Lower lobe of right lung (tissue), 2 donors: ENCODE results near the gene ITGAE. TPM values are rescaled to one million over a fixed set of nuclear protein-coding genes. Genes with fewer than 3 reads are reported as not detected.
A peak's percentile ranks its signal among the peaks of the same experiment; 100 is the strongest.
"Not testable (repeated sequence)": the region's sequence is repeated elsewhere in the genome, so short reads cannot be mapped to it uniquely, and the experiment has no call there.

Experiments
- ATAC-seq, 2 donors: fragments of 200-7000 bp; cut with Tn5 transposase; one replicate each; pipeline ENCODE4 v1.9.1; 2020 to 2022; ENCODE audit warnings: mild to moderate bottlenecking in 2 of 2, moderate library complexity in 2 of 2
- DNase-seq: peaks from one replicate; pipeline ENCODE4 v3.0.0-alpha.2; 2020
- H3K27ac ChIP-seq: fragments of 200-600 bp; one replicate; pipeline ENCODE4 v1.8.0; 2022
- H3K27me3 ChIP-seq: fragments of 200-600 bp; one replicate; pipeline ENCODE4 v1.8.0; 2022; ENCODE audit warnings: low read depth
- H3K36me3 ChIP-seq: fragments of 200-600 bp; one replicate; pipeline ENCODE4 v1.8.0; 2022; ENCODE audit warnings: mild to moderate bottlenecking
- H3K4me1 ChIP-seq: fragments of 200-600 bp; one replicate; pipeline ENCODE4 v1.8.0; 2022
- H3K4me3 ChIP-seq: fragments of 200-600 bp; one replicate; pipeline ENCODE4 v1.8.0; 2022; ENCODE audit warnings: mild to moderate bottlenecking
- H3K9me3 ChIP-seq: fragments of 200-600 bp; one replicate; pipeline ENCODE4 v1.8.0; 2022
- intact Hi-C: fragments of 100-400 bp; cut with DNase I; formaldehyde crosslinking; loops from one replicate; pipeline ENCODE4 v1.11.0; 2022
- total RNA-seq: library from RNA; stranded (reverse); fragmentation: NEBNext Ultra II Directional; extraction: Animal tissue kit (Norgen Biotek cat#: 25700); gene quantifications from one replicate; pipeline ENCODE4 v1.2.1, GENCODE V29; 2021
- TF ChIP-seq, protein P1 (sequence below): fragments of 200-600 bp; IDR thresholded peaks from one replicate; pipeline ENCODE4 v1.8.0; 2022; ENCODE audit warnings: antibody characterized with exemption, mild to moderate bottlenecking
- donor health status: DM: no; HTN: yes; CAD: no; lungs with severe emphysema.

The ITGAE gene
- total RNA-seq, 1 donor from 2014 or later = 35.4 TPM

- Histone ChIP-seq H3K36me3 (no peaks in the 10 kb centered on the region), H3K4me1 (peaks cover 20% of the 10 kb centered on the region), H3K27ac (no peak overlapping the region), H3K27me3 (no peaks in the 10 kb centered on the region), H3K9me3 (no peaks in the 10 kb centered on the region), H3K4me3 (no peak overlapping the region)
- DNase-seq (no peak), ATAC-seq (no peak)
- TF ChIP-seq, protein P1, sequence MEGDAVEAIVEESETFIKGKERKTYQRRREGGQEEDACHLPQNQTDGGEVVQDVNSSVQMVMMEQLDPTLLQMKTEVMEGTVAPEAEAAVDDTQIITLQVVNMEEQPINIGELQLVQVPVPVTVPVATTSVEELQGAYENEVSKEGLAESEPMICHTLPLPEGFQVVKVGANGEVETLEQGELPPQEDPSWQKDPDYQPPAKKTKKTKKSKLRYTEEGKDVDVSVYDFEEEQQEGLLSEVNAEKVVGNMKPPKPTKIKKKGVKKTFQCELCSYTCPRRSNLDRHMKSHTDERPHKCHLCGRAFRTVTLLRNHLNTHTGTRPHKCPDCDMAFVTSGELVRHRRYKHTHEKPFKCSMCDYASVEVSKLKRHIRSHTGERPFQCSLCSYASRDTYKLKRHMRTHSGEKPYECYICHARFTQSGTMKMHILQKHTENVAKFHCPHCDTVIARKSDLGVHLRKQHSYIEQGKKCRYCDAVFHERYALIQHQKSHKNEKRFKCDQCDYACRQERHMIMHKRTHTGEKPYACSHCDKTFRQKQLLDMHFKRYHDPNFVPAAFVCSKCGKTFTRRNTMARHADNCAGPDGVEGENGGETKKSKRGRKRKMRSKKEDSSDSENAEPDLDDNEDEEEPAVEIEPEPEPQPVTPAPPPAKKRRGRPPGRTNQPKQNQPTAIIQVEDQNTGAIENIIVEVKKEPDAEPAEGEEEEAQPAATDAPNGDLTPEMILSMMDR = no peak
- intact Hi-C loops = no loop called here
Observed at GRCh38 chr17:3796822-3797170, 4.2 kb downstream of the ITGAE start.

DNA sequence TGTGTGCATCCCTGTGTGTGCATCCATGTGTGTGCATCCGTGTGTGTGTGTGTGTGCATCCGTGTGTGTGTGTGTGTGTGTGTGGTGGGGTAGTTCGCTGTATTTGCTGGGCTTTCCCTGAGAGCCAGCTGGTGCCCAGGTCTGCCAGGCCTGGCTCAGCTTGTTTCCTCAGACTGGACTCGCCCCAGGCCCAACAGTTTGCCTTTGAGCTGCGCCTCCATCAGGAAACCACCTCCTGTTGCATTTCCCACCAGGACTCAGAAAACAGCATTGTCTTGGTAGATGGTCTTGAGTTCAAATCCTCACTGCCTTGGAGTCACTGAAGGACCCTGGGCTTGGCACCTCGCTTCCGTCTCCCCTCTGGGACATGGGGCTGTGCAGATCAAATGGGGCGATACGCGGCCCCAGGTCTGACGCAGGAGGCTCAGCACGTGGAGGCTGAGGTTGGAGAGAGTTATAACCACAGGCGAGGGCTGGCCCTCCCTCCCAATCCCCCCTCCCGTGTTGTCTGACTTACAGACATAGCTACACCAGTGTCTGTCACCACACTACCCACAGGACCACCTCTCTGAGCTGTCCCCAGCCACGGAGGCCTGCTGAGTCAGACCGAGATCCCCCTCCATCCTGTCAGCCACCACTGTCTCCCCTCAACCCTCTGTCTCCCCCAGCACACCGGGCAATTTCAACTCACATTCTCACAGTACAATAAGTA lies 4.7 kb downstream of the ITGAE start:
- Histone ChIP-seq H3K27me3 (no peaks in the 10 kb centered on the region), H3K4me1 (peaks cover 19% of the 10 kb centered on the region), H3K27ac (no peak overlapping the region), H3K9me3 (no peaks in the 10 kb centered on the region), H3K36me3 (no peaks in the 10 kb centered on the region), H3K4me3 (no peak overlapping the region)
- no peak for DNase-seq
- TF ChIP-seq, protein P1 = no peak
- peak; percentile 45 to 65 for ATAC-seq
- intact Hi-C loops = no loop called here

- intact Hi-C loops = no loop called here
- Histone ChIP-seq H3K27ac (peak overlapping the region; percentile 6), H3K4me3 (no peak overlapping the region), H3K27me3 (no peaks in the 10 kb centered on the region), H3K36me3 (no peaks in the 10 kb centered on the region), H3K4me1 (peaks cover 13% of the 10 kb centered on the region), H3K9me3 (no peaks in the 10 kb centered on the region)
- TF ChIP-seq, protein P1 = no peak
- DNase-seq (no peak), ATAC-seq (no peak)
Observed at GRCh38 chr17:3795390-3796102, 5.4 kb downstream of the ITGAE start.

DNA sequence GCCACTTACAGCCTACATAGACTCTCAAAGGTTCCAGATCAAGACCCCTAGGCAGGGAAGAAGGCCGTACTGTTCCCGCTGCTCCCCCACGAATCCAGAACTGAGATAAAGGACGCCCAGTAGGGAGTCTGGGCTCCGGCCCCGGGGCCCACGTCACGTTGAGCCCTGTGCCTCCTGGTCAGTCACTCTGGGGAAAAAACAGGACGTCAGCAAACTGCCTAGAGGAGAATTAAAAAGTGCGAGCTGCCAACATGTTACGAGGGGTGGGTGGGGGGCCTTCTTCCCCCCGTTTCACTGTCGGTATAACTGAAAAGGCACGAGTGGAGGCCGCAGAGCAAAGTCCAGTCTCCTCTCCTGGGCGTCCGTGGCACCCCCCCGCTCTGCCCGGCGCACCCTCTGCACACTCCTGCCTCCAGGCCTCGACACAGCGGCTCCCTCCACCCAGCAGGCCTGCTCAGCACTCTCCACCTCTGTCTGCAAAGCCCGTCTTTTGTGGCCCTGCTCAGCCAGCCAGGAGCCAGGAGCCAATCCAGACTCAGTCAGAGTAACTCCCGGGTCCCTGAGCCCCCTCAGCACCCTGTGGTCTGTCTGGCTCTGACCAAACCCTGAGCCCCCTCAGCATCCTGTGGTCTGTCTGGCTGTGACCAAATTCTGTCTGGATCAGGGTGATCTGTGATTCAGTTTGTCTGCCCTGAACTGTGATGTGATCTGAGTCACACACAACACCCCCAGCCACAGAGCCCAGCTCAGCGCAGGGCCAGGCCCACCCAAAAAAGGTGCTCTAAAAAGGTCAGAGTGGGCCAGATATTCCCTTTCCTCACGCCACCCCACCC lies 6.2 kb downstream of the ITGAE start:
- Histone ChIP-seq H3K27me3 (no peaks in the 10 kb centered on the region), H3K27ac (peak overlapping the region; percentile 6), H3K36me3 (no peaks in the 10 kb centered on the region), H3K9me3 (no peaks in the 10 kb centered on the region), H3K4me3 (no peak overlapping the region), H3K4me1 (peaks cover 6% of the 10 kb centered on the region)
- TF ChIP-seq, protein P1 = no peak
- DNase-seq = no peak
- ATAC-seq = peak; percentile 13 to 29
- intact Hi-C loops = no loop called here

DNA sequence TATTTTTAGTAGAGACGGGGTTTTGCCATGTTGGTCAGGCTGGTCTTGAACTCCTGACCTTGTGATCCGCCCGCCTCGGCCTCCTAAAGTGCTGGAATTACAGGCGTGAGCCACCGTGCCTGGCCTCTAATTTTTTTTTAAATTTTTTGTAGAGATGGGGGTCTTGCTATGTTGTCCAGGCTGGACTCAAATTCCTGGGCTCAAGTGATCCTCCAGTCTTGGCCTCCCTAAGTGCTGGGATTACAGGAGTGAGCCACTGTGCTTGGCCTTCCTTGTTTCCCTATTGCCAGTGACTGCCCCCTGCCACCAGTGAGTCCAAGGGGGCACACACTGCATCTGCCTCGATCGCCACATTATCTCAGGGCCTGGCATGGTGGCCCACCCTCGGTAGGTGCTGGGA lies 6.8 kb downstream of the ITGAE start:
- H3K36me3 ChIP-seq, H3K9me3 ChIP-seq, intact Hi-C loops, H3K27me3 ChIP-seq, ATAC-seq, H3K4me1 ChIP-seq, DNase-seq, H3K4me3 ChIP-seq, H3K27ac ChIP-seq: not testable (repeated sequence)

GRCh38 chr17:3793258-3793657 lies 7.7 kb downstream of the ITGAE start:
- ATAC-seq, DNase-seq: not testable (repeated sequence)

More at GRCh38 chr17:3793258-3793657, 7.7 kb downstream of the ITGAE start:
- H3K27me3 ChIP-seq, H3K4me1 ChIP-seq, H3K36me3 ChIP-seq, H3K4me3 ChIP-seq, H3K9me3 ChIP-seq, H3K27ac ChIP-seq, intact Hi-C loops: not testable (repeated sequence)
